Immature natural killer cell (primary cell): ENCODE measurements around the gene C1orf167. TPM values are rescaled to one million over a fixed set of nuclear protein-coding genes. Genes with fewer than 3 reads are reported as not detected.

Experiments
- DNase-seq, 3 donors: peaks; one replicate each; pipeline ENCODE4 v3.0.0; 2022; ENCODE audit warnings: mixed read lengths in 1 of 3
- H3K27ac Mint-ChIP-seq, 6 donors: one replicate each; pipeline ENCODE4 v1.8.0; 2020; ENCODE audit warnings: mixed read lengths in 6 of 6, mild to moderate bottlenecking in 5 of 6, inconsistent platforms in 4 of 6, moderate library complexity in 3 of 6
- H3K27me3 Mint-ChIP-seq, 3 donors: one replicate each; pipeline ENCODE4 v1.8.0; 2020 to 2021; ENCODE audit warnings: low read depth in 3 of 3, mild to moderate bottlenecking in 3 of 3, mixed read lengths in 3 of 3, moderate library complexity in 3 of 3, inconsistent platforms in 1 of 3
- H3K36me3 Mint-ChIP-seq, 3 donors: one replicate each; pipeline ENCODE4 v1.8.0; 2020; ENCODE audit warnings: mixed read lengths in 3 of 3, inconsistent platforms in 2 of 3, mild to moderate bottlenecking in 2 of 3
- H3K4me1 Mint-ChIP-seq, 2 donors: one replicate each; pipeline ENCODE4 v1.8.0; 2020; ENCODE audit warnings: inconsistent platforms in 2 of 2, mild to moderate bottlenecking in 2 of 2, mixed read lengths in 2 of 2, moderate library complexity in 1 of 2
- H3K4me3 Mint-ChIP-seq, 5 donors: one replicate each; pipeline ENCODE4 v1.8.0; 2020; ENCODE audit warnings: mild to moderate bottlenecking in 5 of 5, mixed read lengths in 5 of 5, inconsistent platforms in 3 of 5, moderate library complexity in 3 of 5
- H3K9me3 Mint-ChIP-seq, 6 donors: one replicate each; pipeline ENCODE4 v1.8.0; 2020; ENCODE audit warnings: mild to moderate bottlenecking in 6 of 6, mixed read lengths in 6 of 6, inconsistent platforms in 4 of 6, moderate library complexity in 3 of 6
- polyA plus RNA-seq, 3 donors: library from polyadenylated mRNA; unstranded; fragments of 300-500 nt; fragmentation: Illumina TruSeq; gene quantifications; one replicate each; pipeline ENCODE4 v1.2.3, GENCODE V29; 2021

C1orf167 gene
- polyA plus RNA-seq, 3 donors from 2014 or later: 3.0 TPM; not detected in 2

GRCh38 chr1:11778336-11778735 lies 16.3 kb downstream of the C1orf167 start:
- Mint-ChIP-seq H3K36me3 (no peaks in the 10 kb centered on the region), H3K4me1 (no peaks in the 10 kb centered on the region), H3K27ac (no peak overlapping the region), H3K9me3 (no peaks in the 10 kb centered on the region), H3K4me3 (no peak overlapping the region), H3K27me3 (peaks cover 0 to 4% (median 0%) of the 10 kb centered on the region in 3 donors)
- DNase-seq: no peak

DNA sequence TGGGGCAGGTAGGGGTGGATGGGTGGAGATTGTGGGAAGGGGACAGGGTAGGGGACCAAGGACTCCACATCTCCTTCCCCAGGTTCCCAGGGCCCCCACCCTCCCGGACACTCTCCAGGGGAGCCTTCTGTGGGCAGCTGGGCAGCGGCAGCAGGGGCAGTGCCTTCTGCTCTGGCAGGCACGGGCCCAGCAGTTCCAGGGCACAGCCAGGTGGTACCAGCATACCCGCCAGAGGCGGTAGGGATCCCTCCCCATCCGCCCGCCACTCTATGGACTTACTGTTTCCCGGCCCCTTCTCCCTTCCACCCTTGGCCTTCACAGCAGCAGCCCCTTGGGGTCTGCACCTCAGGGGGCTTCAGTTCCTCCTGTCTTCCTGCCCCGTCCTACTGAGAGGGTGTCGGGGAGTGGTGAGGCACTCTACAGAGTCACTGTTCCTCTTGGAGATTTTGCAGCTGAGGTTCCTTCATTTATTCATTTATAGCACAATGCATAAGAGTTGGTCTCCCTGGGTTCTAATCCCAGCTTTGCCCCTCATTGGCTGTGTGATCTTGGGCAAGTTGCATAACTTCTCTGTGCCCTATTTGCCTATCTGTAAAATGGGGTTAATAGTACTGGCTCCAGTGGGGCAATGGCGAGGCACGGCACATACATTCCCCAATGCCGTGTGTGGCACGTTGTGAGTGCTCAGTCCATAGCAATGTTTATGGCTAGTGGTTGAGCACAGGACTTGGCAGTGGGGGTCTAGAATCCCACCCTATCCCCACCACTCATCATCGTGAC lies 17.0 kb downstream of the C1orf167 start:
- peaks cover 0 to 4% (median 0%) of the 10 kb centered on the region in 3 donors for H3K27me3 Mint-ChIP-seq
- peaks cover 0 to 1% of the 10 kb centered on the region in 2 donors for H3K4me1 Mint-ChIP-seq
- no peaks in the 10 kb centered on the region for H3K36me3 Mint-ChIP-seq
- no peaks in the 10 kb centered on the region for H3K9me3 Mint-ChIP-seq
- H3K4me3 Mint-ChIP-seq: no peak overlapping the region
- DNase-seq: no peak
- H3K27ac Mint-ChIP-seq: no peak overlapping the region

DNA sequence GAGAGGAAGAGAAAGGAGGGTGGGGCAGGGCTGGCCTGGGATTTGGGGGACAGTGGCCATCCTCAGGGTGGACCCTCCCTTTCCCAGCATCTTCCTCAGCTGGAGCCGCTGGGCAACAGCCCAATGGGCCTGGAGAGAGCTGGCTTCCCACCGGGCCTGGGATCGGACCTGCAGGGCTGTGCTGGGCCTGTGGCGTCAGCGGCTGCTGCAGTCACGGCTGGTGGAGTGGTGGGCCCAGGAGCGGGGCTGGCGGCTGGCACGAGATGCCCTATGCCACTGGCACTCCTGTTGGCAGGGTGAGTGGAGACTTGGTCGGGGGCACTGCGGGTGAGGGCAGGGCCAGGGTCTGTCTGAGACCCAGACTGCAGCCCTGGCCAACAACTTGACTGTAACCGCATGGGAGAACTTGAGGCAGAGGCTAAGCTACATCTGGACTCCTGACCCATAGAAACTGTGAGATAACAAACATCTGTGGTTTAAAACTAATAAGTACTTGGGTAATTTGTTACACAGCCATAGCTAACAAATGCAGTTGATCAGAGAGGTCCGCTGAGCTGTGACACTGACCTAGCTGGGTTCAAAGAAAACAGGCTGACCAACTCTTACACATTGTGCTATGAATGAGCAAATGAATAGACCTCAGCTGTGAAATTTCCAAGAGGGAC lies 17.9 kb downstream of the C1orf167 start:
- DNase-seq: no peak
- no peaks in the 10 kb centered on the region for H3K36me3 Mint-ChIP-seq
- H3K4me3 Mint-ChIP-seq: no peak overlapping the region
- no peaks in the 10 kb centered on the region for H3K9me3 Mint-ChIP-seq
- peaks cover 0 to 3% of the 10 kb centered on the region in 2 donors for H3K4me1 Mint-ChIP-seq
- peaks cover 0 to 4% (median 0%) of the 10 kb centered on the region in 3 donors for H3K27me3 Mint-ChIP-seq
- H3K27ac Mint-ChIP-seq: no peak overlapping the region

- peaks cover 0 to 9% of the 10 kb centered on the region in 2 donors for H3K4me1 Mint-ChIP-seq
- H3K9me3 Mint-ChIP-seq: no peaks in the 10 kb centered on the region
- H3K4me3 Mint-ChIP-seq: no peak overlapping the region
- peak overlapping the region in 1 of 6 donors; percentile 61 for H3K27ac Mint-ChIP-seq
- no peaks in the 10 kb centered on the region for H3K36me3 Mint-ChIP-seq
- DNase-seq: no peak
- peaks cover 0 to 4% (median 0%) of the 10 kb centered on the region in 3 donors for H3K27me3 Mint-ChIP-seq
Measured at GRCh38 chr1:11780380-11781147, 18.6 kb downstream of the C1orf167 start.

DNA sequence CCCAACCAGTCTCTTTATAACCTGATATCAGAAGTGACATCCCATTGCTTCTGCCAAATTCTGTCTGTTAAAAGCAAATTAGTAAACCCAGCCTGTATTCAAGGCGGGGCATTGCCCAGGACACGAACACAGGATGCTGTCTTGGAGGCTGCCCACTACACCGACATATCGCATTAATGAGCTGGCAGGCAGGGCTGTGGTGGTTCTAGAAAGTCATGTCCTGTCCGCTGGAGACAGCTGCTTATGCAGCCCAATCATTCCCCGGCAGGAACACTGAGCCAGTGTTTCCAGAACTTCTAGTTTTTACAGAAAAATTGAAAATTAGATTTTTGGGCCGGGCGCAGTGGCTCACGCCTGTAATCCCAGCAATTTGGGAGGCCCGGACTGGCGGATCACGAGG lies 19.3 kb downstream of the C1orf167 start:
- H3K9me3 Mint-ChIP-seq: no peaks in the 10 kb centered on the region
- H3K27me3 Mint-ChIP-seq: peaks cover 0 to 2% (median 0%) of the 10 kb centered on the region in 3 donors
- H3K4me3 Mint-ChIP-seq: no peak overlapping the region
- no peak overlapping the region for H3K27ac Mint-ChIP-seq
- peaks cover 0 to 9% of the 10 kb centered on the region in 2 donors for H3K4me1 Mint-ChIP-seq
- no peaks in the 10 kb centered on the region for H3K36me3 Mint-ChIP-seq
- no peak for DNase-seq

DNA sequence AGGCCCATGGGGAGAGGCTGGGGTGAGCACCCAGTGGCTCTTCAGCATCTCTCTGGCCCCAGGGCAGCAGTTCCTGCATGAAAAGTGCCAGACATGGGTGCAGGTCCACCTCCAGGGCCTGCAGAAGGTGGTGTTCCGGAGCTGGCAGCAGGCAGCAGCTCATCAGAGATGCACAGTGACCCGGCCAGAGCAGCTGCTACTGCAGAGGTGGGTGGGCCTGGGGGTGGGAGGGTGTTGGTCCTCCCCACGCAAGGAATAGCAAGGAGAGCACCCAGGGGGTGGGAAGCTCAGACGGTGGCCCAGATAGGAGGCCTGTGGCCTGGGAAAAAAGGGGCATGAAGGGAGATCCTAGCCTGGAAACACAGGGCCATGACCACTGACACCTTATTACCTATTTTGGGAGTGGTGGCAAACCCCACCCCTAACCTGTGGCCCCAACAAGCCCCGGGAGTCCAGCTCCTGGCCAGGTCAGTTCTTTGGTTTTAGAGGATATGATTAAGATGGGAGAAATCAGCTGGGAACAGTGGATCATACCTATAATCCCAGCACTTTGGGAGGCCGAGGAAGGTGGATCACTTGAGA lies 20.2 kb downstream of the C1orf167 start:
- DNase-seq: no peak
- H3K9me3 Mint-ChIP-seq: no peaks in the 10 kb centered on the region
- no peak overlapping the region for H3K27ac Mint-ChIP-seq
- peaks cover 0 to 9% of the 10 kb centered on the region in 2 donors for H3K4me1 Mint-ChIP-seq
- no peaks in the 10 kb centered on the region for H3K36me3 Mint-ChIP-seq
- H3K4me3 Mint-ChIP-seq: no peak overlapping the region
- H3K27me3 Mint-ChIP-seq: peaks cover 0 to 2% (median 0%) of the 10 kb centered on the region in 3 donors

GRCh38 chr1:11783556-11783955 lies 21.6 kb downstream of the C1orf167 start:
- no peaks in the 10 kb centered on the region for H3K36me3 Mint-ChIP-seq
- peak overlapping the region in 2 of 5 donors; percentile 15 to 29 for H3K4me3 Mint-ChIP-seq
- no peak overlapping the region for H3K27ac Mint-ChIP-seq
- H3K27me3 Mint-ChIP-seq: peaks cover 0 to 2% (median 0%) of the 10 kb centered on the region in 3 donors
- DNase-seq: no peak
- H3K9me3 Mint-ChIP-seq: no peaks in the 10 kb centered on the region
- H3K4me1 Mint-ChIP-seq: peaks cover 0 to 9% of the 10 kb centered on the region in 2 donors

- DNase-seq: no peak
- Mint-ChIP-seq H3K27ac (peak overlapping the region in 2 of 6 donors; percentile 7 to 14), H3K4me1 (peaks cover 0 to 9% of the 10 kb centered on the region in 2 donors), H3K27me3 (peaks cover 0 to 2% (median 0%) of the 10 kb centered on the region in 3 donors), H3K4me3 (peak overlapping the region in 4 of 5 donors; percentile 10 to 47 (median 35)), H3K36me3 (no peaks in the 10 kb centered on the region), H3K9me3 (no peaks in the 10 kb centered on the region)
Measured at GRCh38 chr1:11784256-11784992, 22.4 kb downstream of the C1orf167 start.

- peaks cover 0 to 2% (median 0%) of the 10 kb centered on the region in 3 donors for H3K27me3 Mint-ChIP-seq
- H3K4me1 Mint-ChIP-seq: peaks cover 0 to 9% of the 10 kb centered on the region in 2 donors
- no peak overlapping the region for H3K27ac Mint-ChIP-seq
Measured at GRCh38 chr1:11784993-11785769, 23.2 kb downstream of the C1orf167 start.

GRCh38 chr1:11786168-11786567 lies 24.2 kb downstream of the C1orf167 start:
- peak overlapping the region in 2 of 6 donors; percentile 16 to 67 for H3K27ac Mint-ChIP-seq
- no peak for DNase-seq
- peaks cover 0 to 5% (median 0%) of the 10 kb centered on the region in 3 donors for H3K36me3 Mint-ChIP-seq
- no peaks in the 10 kb centered on the region for H3K9me3 Mint-ChIP-seq
- no peaks in the 10 kb centered on the region for H3K27me3 Mint-ChIP-seq
- peaks cover 0 to 9% of the 10 kb centered on the region in 2 donors for H3K4me1 Mint-ChIP-seq
- peak overlapping the region in 1 of 5 donors; percentile 21 for H3K4me3 Mint-ChIP-seq

More at GRCh38 chr1:11784993-11785769, 23.2 kb downstream of the C1orf167 start:
- peak overlapping the region; percentile 44 to 74 (median 68) for H3K4me3 Mint-ChIP-seq
- H3K36me3 Mint-ChIP-seq: no peaks in the 10 kb centered on the region
- no peaks in the 10 kb centered on the region for H3K9me3 Mint-ChIP-seq
- DNase-seq: peak; percentile 33 to 48 (median 45)

GRCh38 chr1:11787251-11787803 lies 25.3 kb downstream of the C1orf167 start:
- H3K27me3 Mint-ChIP-seq: peaks cover 0 to 1% (median 0%) of the 10 kb centered on the region in 3 donors
- peaks cover 0 to 9% of the 10 kb centered on the region in 2 donors for H3K4me1 Mint-ChIP-seq
- H3K4me3 Mint-ChIP-seq: no peak overlapping the region
- H3K27ac Mint-ChIP-seq: no peak overlapping the region
- H3K36me3 Mint-ChIP-seq: peaks cover 5 to 13% (median 6%) of the 10 kb centered on the region in 3 donors
- no peak for DNase-seq
- no peaks in the 10 kb centered on the region for H3K9me3 Mint-ChIP-seq
